Measurements from ENCODE around the gene GALK2.

DNA sequence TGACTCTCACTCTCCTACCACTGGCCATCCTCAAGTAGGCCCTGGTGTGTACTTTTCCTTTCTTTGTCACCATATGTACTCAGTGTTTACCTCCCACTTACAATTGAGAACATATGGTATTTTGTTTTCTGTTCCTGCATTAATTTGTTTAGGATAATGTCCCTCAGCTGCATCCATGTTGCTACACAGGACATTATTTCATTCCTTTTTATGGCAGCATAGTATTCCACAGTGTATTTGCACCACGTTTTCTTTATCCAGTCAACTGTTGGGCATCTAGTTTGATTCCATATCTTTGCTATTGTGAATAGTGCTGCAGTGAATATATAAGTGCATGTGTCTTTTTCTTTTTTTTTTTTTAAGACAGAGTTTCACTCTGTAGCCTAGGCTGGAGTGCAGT, 126.2 kb downstream of the GALK2 start:
- TF ChIP-seq, protein P1, sequence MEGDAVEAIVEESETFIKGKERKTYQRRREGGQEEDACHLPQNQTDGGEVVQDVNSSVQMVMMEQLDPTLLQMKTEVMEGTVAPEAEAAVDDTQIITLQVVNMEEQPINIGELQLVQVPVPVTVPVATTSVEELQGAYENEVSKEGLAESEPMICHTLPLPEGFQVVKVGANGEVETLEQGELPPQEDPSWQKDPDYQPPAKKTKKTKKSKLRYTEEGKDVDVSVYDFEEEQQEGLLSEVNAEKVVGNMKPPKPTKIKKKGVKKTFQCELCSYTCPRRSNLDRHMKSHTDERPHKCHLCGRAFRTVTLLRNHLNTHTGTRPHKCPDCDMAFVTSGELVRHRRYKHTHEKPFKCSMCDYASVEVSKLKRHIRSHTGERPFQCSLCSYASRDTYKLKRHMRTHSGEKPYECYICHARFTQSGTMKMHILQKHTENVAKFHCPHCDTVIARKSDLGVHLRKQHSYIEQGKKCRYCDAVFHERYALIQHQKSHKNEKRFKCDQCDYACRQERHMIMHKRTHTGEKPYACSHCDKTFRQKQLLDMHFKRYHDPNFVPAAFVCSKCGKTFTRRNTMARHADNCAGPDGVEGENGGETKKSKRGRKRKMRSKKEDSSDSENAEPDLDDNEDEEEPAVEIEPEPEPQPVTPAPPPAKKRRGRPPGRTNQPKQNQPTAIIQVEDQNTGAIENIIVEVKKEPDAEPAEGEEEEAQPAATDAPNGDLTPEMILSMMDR (IDR thresholded peaks at IDR 0.05; ENCODE audit: low read length), result no peak
- TF ChIP-seq EZH2 (optimal IDR thresholded peaks at IDR 0.05; ENCODE audit: low read depth, low read length), result no peak

All from MM.1S (cell line).